H1 (cell line): ENCODE results near the gene CHAC1. TPM values are rescaled to one million over a fixed set of nuclear protein-coding genes. Genes with fewer than 3 reads are reported as not detected.

Experiments
- CHD1 ChIP-seq: IDR thresholded peaks from 2 replicates; pipeline ENCODE4 v1.6.1; 2012; ENCODE audit warnings: low read depth, low read length, improper control_type of control experiment
- CHD2 ChIP-seq: IDR thresholded peaks from 2 replicates; pipeline ENCODE4 v1.6.1; 2012; ENCODE audit warnings: low read length, improper control_type of control experiment
- CHD7 ChIP-seq: fragments of 300-600 bp; sonication (generic); IDR thresholded peaks from 2 replicates; pipeline ENCODE4 v1.7.1; 2012; ENCODE audit warnings: low read length, moderate library complexity, mild to moderate bottlenecking, inconsistent platforms; ENCODE audit not compliant: insufficient replicate concordance
- CREB1 ChIP-seq: IDR thresholded peaks from 2 replicates; pipeline ENCODE4 v1.6.1; 2012; ENCODE audit warnings: inconsistent platforms
- MAFK ChIP-seq: IDR thresholded peaks from 2 replicates; pipeline ENCODE4 v1.6.1; 2012; ENCODE audit warnings: low read depth, mild to moderate bottlenecking, improper control_type of control experiment, low read length
- MAX ChIP-seq: IDR thresholded peaks from 2 replicates; pipeline ENCODE4 v1.6.1; 2012; ENCODE audit warnings: inconsistent platforms
- NANOG ChIP-seq: IDR thresholded peaks from 2 replicates; pipeline ENCODE4 v1.6.1; 2011; ENCODE audit warnings: low read length, low read depth, mild to moderate bottlenecking, inconsistent platforms; ENCODE audit not compliant: insufficient read depth, poor library complexity, severe bottlenecking
- POLR2A ChIP-seq, 2 experiments: IDR thresholded peaks; 1 replicate in 1 of 2; 2 replicates in 1 of 2; pipeline ENCODE4 v1.6.1; 2011; ENCODE audit warnings: low read depth in 2 of 2, low read length in 2 of 2, mild to moderate bottlenecking in 2 of 2; ENCODE audit errors: control extremely low read depth in 1 of 2
- RXRA ChIP-seq: IDR thresholded peaks from 2 replicates; pipeline ENCODE4 v1.6.1; 2011; ENCODE audit warnings: low read depth, mild to moderate bottlenecking, low read length, moderate library complexity; ENCODE audit not compliant: insufficient read depth
- SIN3A ChIP-seq, 2 experiments: IDR thresholded peaks in 1 of 2; conservative IDR thresholded peaks in 1 of 2; 2 replicates each; pipeline ENCODE4 v1.6.1; 2011 to 2012; ENCODE audit warnings: low read length in 2 of 2, improper control_type of control experiment in 1 of 2, low read depth in 1 of 2, mild to moderate bottlenecking in 1 of 2
- SIRT6 ChIP-seq: IDR thresholded peaks from one replicate; pipeline ENCODE4 v1.7.1; 2012; ENCODE audit warnings: low read length, inconsistent platforms
- ZNF274 ChIP-seq: IDR thresholded peaks from 2 replicates; pipeline ENCODE4 v1.7.0; 2012; ENCODE audit warnings: low read length, borderline replicate concordance; ENCODE audit errors: extremely low read depth
- polyA plus RNA-seq, 7 experiments: library from polyadenylated mRNA; depleted of rRNA in 3 of 7; stranded (reverse) in 5 of 7; unstranded in 2 of 7; fragments of >200 nt in 5 of 7; fragments of 200-250 nt in 2 of 7; gene quantifications; 1 replicate in 5 of 7; 2 replicates in 1 of 7; 4 replicates in 1 of 7; pipeline versions ENCODE4 v1.2.1 to v1.2.3, GENCODE V29; 2011 to 2013; ENCODE audit warnings: missing spikeins in 2 of 7, mixed read lengths in 2 of 7
- total RNA-seq: library from RNA; stranded (reverse); fragmentation: NEBNext Ultra II Directional; extraction: Animal tissue kit (Norgen Biotek cat#: 25700); gene quantifications from 2 replicates; pipeline ENCODE4 v1.2.1, GENCODE V29; 2021

Gene CHAC1
- total and polyA plus RNA-seq, 2 of the 8 experiments (the other 6 are each of a cell fraction or from before 2014, with no cell fraction given) = 34.3 to 159 TPM

- TF ChIP-seq CHD7 (no peak), MAFK (no peak), CREB1 (no peak), CHD2 (no peak), RXRA (no peak), MAX (no peak), POLR2A (IDR thresholded peaks at IDR 0.05; ENCODE audit: control extremely low read depth in 1 of 2, low read depth in 2 of 2, low read length in 2 of 2) (no peak), CHD1 (no peak), NANOG (no peak), SIRT6 (no peak), SIN3A (conservative IDR thresholded peaks at IDR 0.05 in 1 of 2, IDR thresholded peaks at IDR 0.05 in 1 of 2; ENCODE audit: low read depth in 1 of 2, low read length in 2 of 2) (no peak), ZNF274 (no peak)
These were observed 36.8 kb downstream of the CHAC1 start (continued) for GRCh38 chr15:40990080-40990479.
